ENCODE results near the gene SH3RF3. TPM values are rescaled to one million over a fixed set of nuclear protein-coding genes. Genes with fewer than 3 reads are reported as not detected.
A peak's percentile ranks its signal among the peaks of the same experiment; 100 is the strongest.

The SH3RF3 gene
- total RNA-seq, 3 donors from 2014 or later (not counting 1 experiment from before 2014, with no cell fraction given): 0.23 to 0.61 (median 0.34) TPM

GRCh38 chr2:109260116-109260855, 131.3 kb downstream of the SH3RF3 start:
- no peak for TF ChIP-seq CTCF (IDR thresholded peaks at IDR 0.05)
- Mint-ChIP-seq H3K9me3 (no peaks in the 10 kb centered on the region), H3K4me1 (peaks cover 0 to 6% of the 10 kb centered on the region in 2 donors), H3K27me3 (ENCODE audit: low read depth in 2 of 2) (peaks cover 5 to 18% of the 10 kb centered on the region in 2 donors), H3K27ac (no peak overlapping the region), H3K4me3 (no peak overlapping the region), H3K36me3 (no peaks in the 10 kb centered on the region)
- intact Hi-C loops (cut with micrococcal nuclease): no loop called here
- no peak for ATAC-seq
- 93% methylated on average over 9 of the region's 11 CpGs for WGBS (ENCODE audit: insufficient coverage)
- Histone ChIP-seq H3K27me3 (ENCODE audit: control insufficient read depth, insufficient read depth, low read length) (no peaks in the 10 kb centered on the region), H3K36me3 (ENCODE audit: control insufficient read depth, insufficient read depth, low read length) (no peaks in the 10 kb centered on the region), H3K4me3 (ENCODE audit: low read length) (no peak overlapping the region), H3K9me3 (ENCODE audit: control insufficient read depth, insufficient read depth, low read length) (no peaks in the 10 kb centered on the region), H3K4me1 (ENCODE audit: control insufficient read depth, insufficient read depth, low read length) (peaks cover 8% of the 10 kb centered on the region), H3K27ac (ENCODE audit: low read length) (no peak overlapping the region)
- no peak for DNase-seq

- intact Hi-C loops (cut with micrococcal nuclease): no loop called here
- no peaks in the 10 kb centered on the region for H3K27me3 ChIP-seq (ENCODE audit: control insufficient read depth, insufficient read depth, low read length)
- peaks cover 4% of the 10 kb centered on the region for H3K4me1 ChIP-seq (ENCODE audit: control insufficient read depth, insufficient read depth, low read length)
- H3K36me3 Mint-ChIP-seq: no peaks in the 10 kb centered on the region
- H3K36me3 ChIP-seq (ENCODE audit: control insufficient read depth, insufficient read depth, low read length): no peaks in the 10 kb centered on the region
- TF ChIP-seq CTCF (IDR thresholded peaks at IDR 0.05): no peak
- no peaks in the 10 kb centered on the region for H3K9me3 ChIP-seq (ENCODE audit: control insufficient read depth, insufficient read depth, low read length)
- H3K27ac ChIP-seq (ENCODE audit: low read length): no peak overlapping the region
- no peak overlapping the region for H3K4me3 ChIP-seq (ENCODE audit: low read length)
- ATAC-seq: peak in 1 of 3 donors; percentile 31
- H3K4me3 Mint-ChIP-seq: no peak overlapping the region
- peaks cover 5 to 10% of the 10 kb centered on the region in 2 donors for H3K27me3 Mint-ChIP-seq (ENCODE audit: low read depth in 2 of 2)
- no peak overlapping the region for H3K27ac Mint-ChIP-seq
- no peaks in the 10 kb centered on the region for H3K9me3 Mint-ChIP-seq
- 73% methylated on average over 8 of the region's 8 CpGs for whole genome bisulfite sequencing (ENCODE audit: insufficient coverage)
- DNase-seq: no peak
- peaks cover 0 to under 1% of the 10 kb centered on the region in 2 donors for H3K4me1 Mint-ChIP-seq
These were observed 132.1 kb downstream of the SH3RF3 start for GRCh38 chr2:109260886-109261700.

- peaks cover under 1 to 4% of the 10 kb centered on the region in 2 donors for H3K27me3 Mint-ChIP-seq (ENCODE audit: low read depth in 2 of 2)
- no peaks in the 10 kb centered on the region for H3K27me3 ChIP-seq (ENCODE audit: control insufficient read depth, insufficient read depth, low read length)
These were observed 133.1 kb downstream of the SH3RF3 start for GRCh38 chr2:109261906-109262631.

More at GRCh38 chr2:109261906-109262631, 133.1 kb downstream of the SH3RF3 start:
- 74% methylated on average over 10 of the region's 10 CpGs for WGBS (ENCODE audit: insufficient coverage)
- ATAC-seq (no peak), DNase-seq (no peak)
- intact Hi-C loops (cut with micrococcal nuclease): no loop called here
- Mint-ChIP-seq H3K36me3 (no peaks in the 10 kb centered on the region), H3K27ac (no peak overlapping the region), H3K9me3 (no peaks in the 10 kb centered on the region), H3K4me1 (peaks cover 0 to 2% of the 10 kb centered on the region in 2 donors), H3K4me3 (no peak overlapping the region)
- TF ChIP-seq CTCF (IDR thresholded peaks at IDR 0.05): no peak
- no peaks in the 10 kb centered on the region for H3K9me3 ChIP-seq (ENCODE audit: control insufficient read depth, insufficient read depth, low read length)
- H3K4me1 ChIP-seq (ENCODE audit: control insufficient read depth, insufficient read depth, low read length): no peaks in the 10 kb centered on the region
- H3K27ac ChIP-seq (ENCODE audit: low read length): no peak overlapping the region
- H3K4me3 ChIP-seq (ENCODE audit: low read length): no peak overlapping the region
- H3K36me3 ChIP-seq (ENCODE audit: control insufficient read depth, insufficient read depth, low read length): no peaks in the 10 kb centered on the region
